HCT116 (cell line): Measurements from ENCODE around the gene TRIML2.
A peak's percentile ranks its signal among the peaks of the same experiment; 100 is the strongest.

Source experiments
- CEBPB ChIP-seq: IDR thresholded peaks from 2 replicates; pipeline ENCODE4 v1.6.1; 2012; ENCODE audit warnings: low read depth
- CTCF ChIP-seq, 3 experiments: fragments of 200-600 bp in 1 of 3; sonication (generic) in 1 of 3; IDR thresholded peaks in 2 of 3; conservative IDR thresholded peaks in 1 of 3; 2 replicates each; pipeline ENCODE4 v1.5.1; 2012 to 2017; ENCODE audit warnings: low read depth in 2 of 3, low read length in 2 of 3, antibody characterized with exemption in 1 of 3, borderline replicate concordance in 1 of 3, control low read depth in 1 of 3, mild to moderate bottlenecking in 1 of 3, mixed read lengths in 1 of 3, mixed run types in 1 of 3, moderate library complexity in 1 of 3; ENCODE audit not compliant: insufficient read depth in 1 of 3
- EZH2 ChIP-seq: fragments of 200-600 bp; sonication (generic); IDR thresholded peaks from 2 replicates; pipeline ENCODE4 v1.6.1; 2017; ENCODE audit warnings: antibody characterized with exemption, mixed run types
- EZH2phosphoT487 ChIP-seq: fragments of 200-600 bp; IDR thresholded peaks from 2 replicates; pipeline ENCODE4 v1.6.1; 2018; ENCODE audit warnings: antibody characterized with exemption, borderline replicate concordance
- FOSL1 ChIP-seq: IDR thresholded peaks from 2 replicates; pipeline ENCODE4 v1.6.1; 2012; ENCODE audit warnings: low read depth
- POLR2AphosphoS5 ChIP-seq: IDR thresholded peaks from 2 replicates; pipeline ENCODE4 v1.6.1; 2011; ENCODE audit warnings: mild to moderate bottlenecking, low read depth, low read length, moderate library complexity
- RAD21 ChIP-seq: IDR thresholded peaks from 2 replicates; pipeline ENCODE4 v1.6.1; 2012; ENCODE audit warnings: low read depth, mild to moderate bottlenecking
- SP1 ChIP-seq: IDR thresholded peaks from 2 replicates; pipeline ENCODE4 v1.6.1; 2012; ENCODE audit warnings: low read depth
- ZBTB33 ChIP-seq: IDR thresholded peaks from 2 replicates; pipeline ENCODE4 v1.6.1; 2011; ENCODE audit warnings: mild to moderate bottlenecking, low read length, moderate library complexity; ENCODE audit not compliant: insufficient replicate concordance; ENCODE audit errors: extremely low read depth
- ZNF274 ChIP-seq: fragments of 200-500 bp; sonication (Bioruptor generic); IDR thresholded peaks from 2 replicates; pipeline ENCODE4 v1.6.1; 2014; ENCODE audit warnings: mild to moderate bottlenecking, low read depth, low read length, inconsistent platforms

GRCh38 chr4:188061083-188061482 lies 48.3 kb downstream of the TRIML2 start:
- 0 out of 6 replicates have a peak, but pooled peaks of 1 of the 3 experiments have one; percentile 5 for TF ChIP-seq CTCF (IDR thresholded peaks at IDR 0.05 in 2 of 3, conservative IDR thresholded peaks at IDR 0.05 in 1 of 3; ENCODE audit: borderline replicate concordance in 1 of 3, insufficient read depth in 1 of 3, low read depth in 2 of 3, low read length in 2 of 3)
- TF ChIP-seq EZH2, result no peak
- no peak for TF ChIP-seq EZH2phosphoT487
- TF ChIP-seq ZBTB33, result no peak
- TF ChIP-seq SP1, result no peak
- TF ChIP-seq RAD21, result 0 out of 2 replicates have a peak, but pooled peaks have one; percentile 3
- TF ChIP-seq ZNF274, result no peak
- no peak for TF ChIP-seq FOSL1
- no peak for TF ChIP-seq POLR2AphosphoS5
- no peak for TF ChIP-seq CEBPB
